HG03565 (cell line): ENCODE results near the gene GRIK4.
A peak's percentile ranks its signal among the peaks of the same experiment; 100 is the strongest.

ENCODE experiments used
- ATAC-seq: cut with Tn5 transposase; IDR thresholded peaks from one replicate; pipeline ENCODE4 v1.9.1; 2021; ENCODE audit warnings: mild to moderate bottlenecking, moderate library complexity; ENCODE audit not compliant: unreplicated experiment

GRIK4 gene

GRCh38 chr11:120867531-120867930 is 356.0 kb downstream of the GRIK4 start:
- no peak for ATAC-seq

- ATAC-seq = no peak
These were observed 356.4 kb downstream of the GRIK4 start for GRCh38 chr11:120867988-120868387.

GRCh38 chr11:120869097-120869496 is 357.5 kb downstream of the GRIK4 start:
- no peak for ATAC-seq

GRCh38 chr11:120869516-120870011 is 358.0 kb downstream of the GRIK4 start:
- no peak for ATAC-seq

- no peak for ATAC-seq
These were observed 359.6 kb downstream of the GRIK4 start for GRCh38 chr11:120871194-120871593.

GRCh38 chr11:120871924-120872323 is 360.4 kb downstream of the GRIK4 start:
- ATAC-seq = no peak

GRCh38 chr11:120873966-120874735 is 362.6 kb downstream of the GRIK4 start:
- ATAC-seq = no peak

GRCh38 chr11:120875986-120876385 is 364.4 kb downstream of the GRIK4 start:
- no peak for ATAC-seq

- no peak for ATAC-seq
These were observed 366.3 kb downstream of the GRIK4 start for GRCh38 chr11:120877746-120878365.

- ATAC-seq = no peak
These were observed 367.2 kb downstream of the GRIK4 start for GRCh38 chr11:120878781-120879180.

- ATAC-seq = no peak
These were observed 369.1 kb downstream of the GRIK4 start for GRCh38 chr11:120880498-120881175.

GRCh38 chr11:120881596-120881995 is 370.0 kb downstream of the GRIK4 start:
- no peak for ATAC-seq

GRCh38 chr11:120882175-120882574 is 370.6 kb downstream of the GRIK4 start:
- no peak for ATAC-seq

GRCh38 chr11:120883404-120884080 is 372.0 kb downstream of the GRIK4 start:
- ATAC-seq = no peak

GRCh38 chr11:120884154-120885020 is 372.8 kb downstream of the GRIK4 start:
- ATAC-seq = no peak

GRCh38 chr11:120890609-120891320 is 379.2 kb downstream of the GRIK4 start:
- ATAC-seq = no peak

- peak; percentile 54 for ATAC-seq
These were observed 382.1 kb downstream of the GRIK4 start for GRCh38 chr11:120893440-120894201.

GRCh38 chr11:120894202-120894985 is 382.8 kb downstream of the GRIK4 start:
- no peak for ATAC-seq
